ENCODE data around the gene RESP18. TPM values are rescaled to one million over a fixed set of nuclear protein-coding genes. Genes with fewer than 3 reads are reported as not detected.
A peak's percentile ranks its signal among the peaks of the same experiment; 100 is the strongest.

The RESP18 gene
- total and polyA plus RNA-seq, 2 of the 4 experiments (the other 2 are of a cell fraction) = not detected

- Histone ChIP-seq H3K9me1 (ENCODE audit: insufficient read depth, low read length) (no peaks in the 10 kb centered on the region; the same call in 1 of the 2 replicates), H4K8ac (ENCODE audit: low read depth in 2 of 2, low read length in 2 of 2) (no peak overlapping the region), H4K20me1 (ENCODE audit: insufficient read depth, low read length) (no peaks in the 10 kb centered on the region), H3K9ac (ENCODE audit: low read depth, low read length) (no peak overlapping the region), H3K4me2 (ENCODE audit: low read depth, low read length) (no peak overlapping the region), H3K56ac (ENCODE audit: extremely low read depth, insufficient read depth, low read length) (no peak overlapping the region), H3K18ac (ENCODE audit: low read depth, low read length) (no peak overlapping the region), H3K27ac (ENCODE audit: insufficient read depth, low read length) (no peak overlapping the region), H3K36me3 (ENCODE audit: control insufficient read depth, insufficient read depth, low read length) (peaks cover 52% of the 10 kb centered on the region), H4K91ac (ENCODE audit: insufficient read depth, low read depth, low read length) (no peak overlapping the region), H3K4me3 (ENCODE audit: insufficient read depth, low read depth, low read length) (no peak overlapping the region), H2AK9ac (replicated peaks; ENCODE audit: low read depth, low read length, poor library complexity) (no peak overlapping the region), H2AFZ (replicated peaks; ENCODE audit: low read length, poor library complexity) (peak overlapping the region; percentile 39), H4K5ac (ENCODE audit: low read depth, low read length) (no peak overlapping the region), H3K9me3 (ENCODE audit: control insufficient read depth, insufficient read depth, low read length) (no peaks in the 10 kb centered on the region), H3K4ac (ENCODE audit: low read depth, low read length) (no peak overlapping the region), H2AK5ac (ENCODE audit: low read depth, low read length) (no peak overlapping the region), H3K14ac (replicated peaks; ENCODE audit: low read depth, low read length) (no peak overlapping the region), H3K23ac (ENCODE audit: low read depth, low read length) (no peak overlapping the region), H2BK120ac (ENCODE audit: low read depth, low read length) (no peak overlapping the region), H2BK15ac (ENCODE audit: low read depth, low read length) (no peak overlapping the region), H2BK5ac (ENCODE audit: low read depth, low read length, poor library complexity, severe bottlenecking) (no peak overlapping the region), H2BK20ac (ENCODE audit: low read depth, low read length) (no peak overlapping the region), H3K4me1 (ENCODE audit: control insufficient read depth, insufficient read depth, low read length) (peaks cover 16% of the 10 kb centered on the region; the same call in 1 of the 2 replicates), H3K27me3 (ENCODE audit: control insufficient read depth, insufficient read depth, low read length) (no peaks in the 10 kb centered on the region), H3K79me1 (ENCODE audit: low read depth in 1 of 2, low read length in 2 of 2) (peaks cover 9 to 10% of the 10 kb centered on the region in 2 experiments; a peak in 3 of 4 replicates)
- intact Hi-C loops (cut with micrococcal nuclease) = no loop called here
- in situ Hi-C loops (cut with MboI; ENCODE audit: low sequenced_read_pairs) = no loop called here
- POLR2A ChIA-PET (ENCODE audit: unreplicated experiment) = no interaction called here
- CTCF ChIA-PET = no interaction called here
- ATAC-seq (ENCODE audit: low read depth) (no peak), DNase-seq (no peak)
- dilution Hi-C loops (cut with HindIII; ENCODE audit: low sequenced_read_pairs, unreplicated experiment) = no loop called here
- TF ChIP-seq POLR2A (IDR thresholded peaks at IDR 0.05; ENCODE audit: low read depth, low read length) (no peak), RFX5 (IDR thresholded peaks at IDR 0.05; ENCODE audit: low read depth, low read length) (no peak), MAZ (IDR thresholded peaks at IDR 0.05; ENCODE audit: borderline replicate concordance, low read depth, low read length) (no peak), MXI1 (IDR thresholded peaks at IDR 0.05; ENCODE audit: borderline replicate concordance, low read depth, low read length) (no peak), CHD1 (IDR thresholded peaks at IDR 0.05; ENCODE audit: low read depth, low read length) (no peak), BHLHE40 (IDR thresholded peaks at IDR 0.05; ENCODE audit: low read depth, low read length) (no peak), CEBPB (IDR thresholded peaks at IDR 0.05; ENCODE audit: low read depth, low read length) (no peak)
- TF ChIP-seq, protein P1, sequence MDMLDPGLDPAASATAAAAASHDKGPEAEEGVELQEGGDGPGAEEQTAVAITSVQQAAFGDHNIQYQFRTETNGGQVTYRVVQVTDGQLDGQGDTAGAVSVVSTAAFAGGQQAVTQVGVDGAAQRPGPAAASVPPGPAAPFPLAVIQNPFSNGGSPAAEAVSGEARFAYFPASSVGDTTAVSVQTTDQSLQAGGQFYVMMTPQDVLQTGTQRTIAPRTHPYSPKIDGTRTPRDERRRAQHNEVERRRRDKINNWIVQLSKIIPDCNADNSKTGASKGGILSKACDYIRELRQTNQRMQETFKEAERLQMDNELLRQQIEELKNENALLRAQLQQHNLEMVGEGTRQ (IDR thresholded peaks at IDR 0.05; ENCODE audit: low read depth, low read length) = no peak
- BruUV-seq (replicated peaks) = no TSS peak
Observed at GRCh38 chr2:219380926-219381325, 48.4 kb upstream of the RESP18 start.

Data from IMR-90 (cell line).